BE2C (cell line): ENCODE measurements around the gene DPH6.

Experiments used
- DNase-seq: peaks from one replicate; pipeline ENCODE4 v3.0.0-alpha.2; 2020
- H3K27me3 ChIP-seq: fragments of 250-450 bp; sonication (Bioruptor Pico); 2 replicates; pipeline ENCODE4 v1.5.1; 2020; ENCODE audit warnings: mild to moderate bottlenecking
- H3K36me3 ChIP-seq: fragments of 250-450 bp; sonication (Bioruptor Pico); 2 replicates; pipeline ENCODE4 v1.5.1; 2020; ENCODE audit warnings: mild to moderate bottlenecking
- H3K4me1 ChIP-seq: fragments of 250-450 bp; sonication (Bioruptor Pico); 2 replicates; pipeline ENCODE4 v1.5.1; 2020
- H3K4me3 ChIP-seq: 2 replicates; pipeline ENCODE4 v1.5.1; 2011; ENCODE audit warnings: low read depth, low read length
- H3K9me3 ChIP-seq: fragments of 250-450 bp; sonication (Bioruptor Pico); 2 replicates; pipeline ENCODE4 v1.5.1; 2020
- CTCF ChIP-seq: IDR thresholded peaks from 2 replicates; pipeline ENCODE4 v1.5.1; 2012; ENCODE audit warnings: mild to moderate bottlenecking, low read depth, low read length

The DPH6 gene

DNA sequence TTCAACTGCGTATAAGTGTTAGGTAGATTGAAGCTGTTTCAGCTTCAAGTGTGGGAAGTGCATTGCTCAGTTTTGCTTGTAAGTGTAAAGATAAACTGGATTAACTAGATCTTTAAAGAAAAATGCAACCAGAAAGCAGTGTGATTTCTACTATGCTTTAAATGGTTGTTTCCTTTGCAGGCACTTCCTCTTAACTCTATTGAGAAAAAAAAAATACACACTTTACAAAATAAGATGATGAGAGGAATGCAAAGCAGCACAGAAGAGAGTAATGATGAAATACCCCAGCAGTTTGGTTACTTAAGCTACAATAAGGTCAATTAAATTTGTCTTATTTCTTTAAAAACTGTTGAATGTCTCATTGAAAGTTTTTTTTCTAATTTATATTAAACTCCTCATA, 40.8 kb downstream of the DPH6 start:
- H3K4me3 ChIP-seq = no peak overlapping the region
- no peaks in the 10 kb centered on the region for H3K36me3 ChIP-seq
- H3K4me1 ChIP-seq = peaks cover 6% of the 10 kb centered on the region
- no peak for TF ChIP-seq CTCF
- DNase-seq = no peak
- no peaks in the 10 kb centered on the region for H3K27me3 ChIP-seq
- H3K9me3 ChIP-seq = no peaks in the 10 kb centered on the region

DNA sequence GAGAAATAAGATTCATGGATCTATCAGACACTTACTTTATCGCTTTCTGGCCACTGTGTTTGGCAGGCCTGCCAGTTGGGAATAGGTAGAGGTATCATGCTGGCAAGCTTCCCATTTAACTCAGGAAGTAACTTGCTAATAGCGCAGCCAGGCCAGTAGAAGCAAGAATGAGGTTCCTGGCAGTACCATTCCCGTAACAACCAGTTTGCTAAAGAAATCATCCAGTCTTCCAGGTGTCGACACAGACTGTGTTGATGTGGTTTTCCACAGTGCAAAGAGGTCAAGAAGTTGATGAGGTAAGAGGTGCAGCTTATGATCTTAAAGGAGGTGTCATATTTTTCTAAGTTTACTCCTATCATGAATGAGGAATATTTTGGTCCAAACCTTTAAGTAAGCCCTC, 46.2 kb downstream of the DPH6 start:
- Histone ChIP-seq H3K9me3 (no peaks in the 10 kb centered on the region), H3K36me3 (no peaks in the 10 kb centered on the region), H3K27me3 (no peaks in the 10 kb centered on the region), H3K4me3 (no peak overlapping the region), H3K4me1 (peaks cover 7% of the 10 kb centered on the region)
- TF ChIP-seq CTCF = no peak
- no peak for DNase-seq

DNA sequence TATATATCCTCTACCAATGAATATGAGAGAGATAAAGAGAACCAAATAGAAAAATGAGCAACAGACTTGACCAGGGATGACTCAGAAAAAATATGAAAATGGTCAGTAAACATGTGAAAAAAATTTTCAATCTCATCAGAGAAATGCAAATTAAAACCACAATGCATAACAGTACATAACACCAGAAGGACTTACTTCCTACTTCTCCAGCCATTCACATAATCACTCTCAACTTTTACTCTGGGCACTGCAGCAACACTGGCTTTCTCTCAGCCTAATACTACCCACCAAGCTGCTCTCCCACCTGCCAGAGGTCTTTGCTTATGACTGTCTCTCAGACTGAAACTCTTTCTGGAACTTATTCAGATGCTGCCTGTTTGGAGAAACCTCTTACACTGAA, 49.4 kb downstream of the DPH6 start:
- H3K4me1 ChIP-seq = peaks cover 7% of the 10 kb centered on the region; the same call in 1 of the 2 replicates
- no peaks in the 10 kb centered on the region for H3K36me3 ChIP-seq
- H3K4me3 ChIP-seq = no peak overlapping the region
- no peak for DNase-seq
- no peaks in the 10 kb centered on the region for H3K9me3 ChIP-seq
- no peak for TF ChIP-seq CTCF
- H3K27me3 ChIP-seq = no peaks in the 10 kb centered on the region

DNA sequence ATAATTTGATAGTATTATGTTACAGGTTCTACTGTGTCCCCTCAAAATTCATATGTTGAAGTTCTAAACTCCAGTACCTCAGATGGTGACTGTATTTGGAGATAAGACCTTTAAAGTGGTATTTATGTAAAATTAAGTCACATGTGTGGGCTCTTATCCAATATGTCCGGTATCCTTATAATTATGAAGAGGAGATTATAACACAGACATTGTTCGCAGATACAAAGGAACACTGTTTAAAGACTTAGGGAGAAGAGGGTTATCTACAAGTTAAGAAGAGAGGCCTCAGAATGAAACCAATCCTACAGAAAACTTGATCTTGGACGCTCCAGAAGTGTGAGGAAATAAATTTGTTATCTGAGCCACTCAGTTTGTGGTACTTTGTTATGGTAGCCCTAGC, 50.9 kb downstream of the DPH6 start:
- H3K9me3 ChIP-seq = no peaks in the 10 kb centered on the region
- no peaks in the 10 kb centered on the region for H3K27me3 ChIP-seq
- no peak for DNase-seq
- no peak for TF ChIP-seq CTCF
- H3K4me1 ChIP-seq = peaks cover 7% of the 10 kb centered on the region; the same call in 1 of the 2 replicates
- H3K4me3 ChIP-seq = no peak overlapping the region
- H3K36me3 ChIP-seq = no peaks in the 10 kb centered on the region

- no peaks in the 10 kb centered on the region for H3K27me3 ChIP-seq
- no peaks in the 10 kb centered on the region; the same call in 1 of the 2 replicates for H3K9me3 ChIP-seq
- no peak for TF ChIP-seq CTCF
- DNase-seq = no peak
- H3K36me3 ChIP-seq = no peaks in the 10 kb centered on the region; the same call in 1 of the 2 replicates
- H3K4me1 ChIP-seq = no peaks in the 10 kb centered on the region; the same call in 1 of the 2 replicates
- no peak overlapping the region for H3K4me3 ChIP-seq
Observed at GRCh38 chr15:35491999-35492398, 54.0 kb downstream of the DPH6 start.

DNA sequence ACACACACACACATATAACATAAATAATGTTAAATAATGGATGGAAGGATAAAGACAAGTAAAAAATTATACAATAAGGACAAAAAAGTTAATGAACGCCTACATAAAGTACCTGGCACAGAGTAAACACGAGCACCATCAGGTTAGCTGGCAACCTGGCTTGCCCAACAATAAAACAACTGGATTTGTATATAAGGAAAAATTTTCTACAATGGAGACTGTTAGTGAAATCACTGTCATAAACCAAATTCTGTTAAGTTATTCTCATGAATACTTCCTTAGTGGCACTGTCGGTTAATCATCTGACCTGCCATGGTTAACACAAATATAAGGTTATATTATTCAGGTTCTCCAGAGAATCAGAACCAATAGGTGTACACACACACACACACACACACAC, 54.8 kb downstream of the DPH6 start:
- no peaks in the 10 kb centered on the region; the same call in 1 of the 2 replicates for H3K36me3 ChIP-seq
- H3K27me3 ChIP-seq = no peaks in the 10 kb centered on the region
- peaks cover 4% of the 10 kb centered on the region; the same call in 1 of the 2 replicates for H3K9me3 ChIP-seq
- DNase-seq = no peak
- TF ChIP-seq CTCF = no peak
- no peak overlapping the region for H3K4me3 ChIP-seq
- H3K4me1 ChIP-seq = no peaks in the 10 kb centered on the region; the same call in 1 of the 2 replicates
